K562 (cell line): Measurements from ENCODE around the gene EMC6. TPM values are rescaled to one million over a fixed set of nuclear protein-coding genes. Genes with fewer than 3 reads are reported as not detected.

Experiments
- BACH1 ChIP-seq: fragments of 200-800 bp; sonication (Bioruptor generic); IDR thresholded peaks from 2 replicates; pipeline ENCODE4 v1.6.1; 2016; ENCODE audit warnings: missing genetic modification characterization, missing compliant biosample characterization
- E2F6 ChIP-seq, 2 experiments: IDR thresholded peaks; 2 replicates each; pipeline ENCODE4 v1.6.1; 2011; ENCODE audit warnings: borderline replicate concordance in 1 of 2, control low read depth in 1 of 2, low read depth in 1 of 2, low read length in 1 of 2, mild to moderate bottlenecking in 1 of 2, mixed read lengths in 1 of 2, moderate library complexity in 1 of 2; ENCODE audit not compliant: insufficient read depth in 1 of 2, insufficient read length in 1 of 2, poor library complexity in 1 of 2, severe bottlenecking in 1 of 2; ENCODE audit errors: extremely low read depth in 1 of 2
- ESRRA ChIP-seq: fragments of 450-650 bp; IDR thresholded peaks from 2 replicates; pipeline ENCODE4 v1.6.1; 2014; ENCODE audit warnings: low read depth, mild to moderate bottlenecking, moderate library complexity, borderline replicate concordance
- FOXK2 ChIP-seq, 2 experiments: fragments of 450-650 bp; IDR thresholded peaks in 1 of 2; conservative IDR thresholded peaks in 1 of 2; 2 replicates each; pipeline ENCODE4 v1.6.1; 2016; ENCODE audit warnings: low read depth in 2 of 2, mild to moderate bottlenecking in 1 of 2
- FOXP4 ChIP-seq: sonication (generic); formaldehyde crosslinking; IDR thresholded peaks from 2 replicates; pipeline ENCODE4 v1.8.0; 2022; ENCODE audit warnings: mild to moderate bottlenecking, missing genetic modification reagents, borderline replicate concordance
- GABPB2 ChIP-seq: fragments of 250-450 bp; sonication (Bioruptor Pico); conservative IDR thresholded peaks from 2 replicates; pipeline ENCODE4 v1.5.1; 2021; ENCODE audit warnings: mild to moderate bottlenecking
- GTF2A2 ChIP-seq: IDR thresholded peaks from 2 replicates; pipeline ENCODE4 v1.6.1; 2016; ENCODE audit warnings: mild to moderate bottlenecking, missing genetic modification characterization, missing compliant biosample characterization
- HDAC2 ChIP-seq: fragments of 450-650 bp; IDR thresholded peaks from 2 replicates; pipeline ENCODE4 v1.6.1; 2016; ENCODE audit warnings: mild to moderate bottlenecking
- HES1 ChIP-seq: fragments of 450-650 bp; IDR thresholded peaks from 2 replicates; pipeline ENCODE4 v1.6.1; 2016; ENCODE audit warnings: low read depth, mild to moderate bottlenecking, moderate library complexity
- IRF9 ChIP-seq: fragments of 450-650 bp; IDR thresholded peaks from 2 replicates; pipeline ENCODE4 v1.6.1; 2016; ENCODE audit warnings: missing biosample characterization, missing genetic modification characterization
- KLF6 ChIP-seq: fragments of 250-450 bp; sonication (Bioruptor Pico); IDR thresholded peaks from 2 replicates; pipeline ENCODE4 v1.4.0; 2020; ENCODE audit warnings: mild to moderate bottlenecking, moderate library complexity, borderline replicate concordance
- MEF2D ChIP-seq: conservative IDR thresholded peaks from 2 replicates; pipeline ENCODE4 v1.6.1; 2016; ENCODE audit warnings: low read depth, missing genetic modification characterization, missing compliant biosample characterization
- NFATC3 ChIP-seq: fragments of 450-650 bp; IDR thresholded peaks from 2 replicates; pipeline ENCODE4 v1.6.1; 2017; ENCODE audit warnings: mild to moderate bottlenecking
- SIRT6 ChIP-seq: IDR thresholded peaks from one replicate; pipeline ENCODE4 v1.6.1; 2012; ENCODE audit warnings: low read depth, mild to moderate bottlenecking, control low read depth, inconsistent platforms, low read length, moderate library complexity
- SMARCE1 ChIP-seq: fragments of 450-650 bp; IDR thresholded peaks from 2 replicates; pipeline ENCODE4 v1.7.1; 2016; ENCODE audit warnings: mild to moderate bottlenecking
- TRIM24 ChIP-seq, 2 experiments: fragments of 450-650 bp; IDR thresholded peaks; 2 replicates each; pipeline ENCODE4 v1.6.1; 2016
- ZBTB33 ChIP-seq: sonication (generic); formaldehyde crosslinking; IDR thresholded peaks from 2 replicates; pipeline ENCODE4 v1.8.1; 2023; ENCODE audit warnings: mild to moderate bottlenecking, missing genetic modification reagents
- ZKSCAN8 ChIP-seq: fragments of 200-800 bp; sonication (Bioruptor generic); IDR thresholded peaks from 2 replicates; pipeline ENCODE4 v1.6.1; 2016; ENCODE audit warnings: missing genetic modification characterization, missing compliant biosample characterization
- ZNF146 ChIP-seq: IDR thresholded peaks from one replicate; pipeline ENCODE4 v1.6.1; 2018; ENCODE audit warnings: missing compliant biosample characterization; ENCODE audit not compliant: unreplicated experiment
- ZNF384 ChIP-seq: IDR thresholded peaks from 2 replicates; pipeline ENCODE4 v1.6.1; 2012; ENCODE audit warnings: low read depth, low read length, improper control_type of control experiment
- ZNF431 ChIP-seq: sonication (generic); formaldehyde crosslinking; IDR thresholded peaks from 2 replicates; pipeline ENCODE4 v1.8.0; 2022; ENCODE audit warnings: mild to moderate bottlenecking, missing genetic modification reagents
- ZNF507 ChIP-seq: conservative IDR thresholded peaks from 2 replicates; pipeline ENCODE4 v1.6.1; 2017; ENCODE audit warnings: missing genetic modification characterization, missing compliant biosample characterization
- polyA plus RNA-seq, 8 experiments: library from polyadenylated mRNA; depleted of rRNA in 4 of 8; stranded (reverse) in 5 of 8; unstranded in 3 of 8; fragments of >200 nt; fragmentation: Nextera tagmentation in 2 of 8; fragmentation: Illumina TruSeq in 1 of 8; extraction: Ambion mirVana in 2 of 8; extraction: Trizol in 1 of 8; gene quantifications; 2 replicates each; pipeline versions ENCODE4 v1.2.1 to v1.2.3, GENCODE V29; 2011 to 2014; ENCODE audit warnings: inconsistent platforms in 1 of 8, missing spikeins in 1 of 8
- total RNA-seq, 7 experiments: library from RNA; depleted of rRNA in 6 of 7; stranded (reverse); fragments of >200 nt in 6 of 7; fragmentation: Illumina TruSeq in 2 of 7; extraction: Trizol in 2 of 7; gene quantifications; 2 replicates each; pipeline versions ENCODE4 v1.2.1 to v1.2.3, GENCODE V29; 2011 to 2021; ENCODE audit warnings: low replicate concordance in 1 of 7

EMC6 gene
- total and polyA plus RNA-seq, 9 of the 15 experiments (the other 6 are each of a cell fraction or from before 2014, with no cell fraction given): 2.9 to 136 (median 24.9) TPM

GRCh38 chr17:3639981-3640596, 28.5 kb upstream of the EMC6 start (continued):
- no peak for TF ChIP-seq FOXP4 (CRISPR knock-in tag)
- 0 out of 2 replicates have a peak, but pooled peaks have one; percentile 13 for TF ChIP-seq NFATC3
- no peak for TF ChIP-seq ZKSCAN8 (CRISPR knock-in tag)
- TF ChIP-seq MEF2D: peak; percentile 94
- no peak for TF ChIP-seq ZNF146
- TF ChIP-seq ZNF384: no peak
- TF ChIP-seq ZNF507 (tag): no peak
- TF ChIP-seq ZNF431 (CRISPR knock-in tag): no peak
- no peak for TF ChIP-seq ZBTB33 (CRISPR knock-in tag)
- peak in 1 of 2 experiments; percentile 40; a peak in 1 of 4 replicates for TF ChIP-seq TRIM24 (IDR thresholded peaks at IDR 0.05)
- TF ChIP-seq IRF9 (tag): no peak
- peak; percentile 89 for TF ChIP-seq HDAC2
- TF ChIP-seq SMARCE1: peak; percentile 59; the same call in 1 of the 2 replicates
- peak; percentile 57 to 65; a peak in 3 of 4 replicates for TF ChIP-seq FOXK2 (conservative IDR thresholded peaks at IDR 0.05 in 1 of 2, IDR thresholded peaks at IDR 0.05 in 1 of 2; ENCODE audit: low read depth in 2 of 2)
- peak; percentile 64; the same call in 1 of the 2 replicates for TF ChIP-seq BACH1 (tag)
- TF ChIP-seq HES1: no peak
- TF ChIP-seq E2F6 (IDR thresholded peaks at IDR 0.05; ENCODE audit: borderline replicate concordance in 1 of 2, extremely low read depth in 1 of 2, insufficient read depth in 1 of 2, insufficient read length in 1 of 2, low read depth in 1 of 2, low read length in 1 of 2, poor library complexity in 1 of 2, severe bottlenecking in 1 of 2): no peak
- TF ChIP-seq GTF2A2 (tag): no peak
- no peak for TF ChIP-seq KLF6
- TF ChIP-seq SIRT6: no peak
- TF ChIP-seq GABPB2 (CRISPR knock-in tag): no peak
- peak; percentile 67; the same call in 1 of the 2 replicates for TF ChIP-seq ESRRA
